Activated CD4-positive, alpha-beta T cell treated with anti-CD3 and anti-CD28 coated beads, Interleukin-2, Interleukin-4, amounts not matched to agents 100 ng/mL and 50 ng/mL, durations not matched to agents 16 hours and 8 hours (primary cell): Measurements from ENCODE around the gene SV2B.

Source experiments
- DNase-seq: peaks from one replicate; pipeline ENCODE4 v3.0.0-alpha.2; 2020; ENCODE audit warnings: low spot score

SV2B gene

GRCh38 chr15:91104111-91104510 lies 4.1 kb downstream of the SV2B start:
- DNase-seq: no peak

- DNase-seq: no peak
Observed at GRCh38 chr15:91108421-91108820, 8.4 kb downstream of the SV2B start.

- no peak for DNase-seq
Observed at GRCh38 chr15:91109885-91110284, 9.8 kb downstream of the SV2B start.

GRCh38 chr15:91110407-91110806 lies 10.3 kb downstream of the SV2B start:
- DNase-seq: no peak

GRCh38 chr15:91113030-91113429 lies 13.0 kb downstream of the SV2B start:
- DNase-seq: no peak

GRCh38 chr15:91114301-91114700 lies 14.2 kb downstream of the SV2B start:
- DNase-seq: no peak

- DNase-seq: no peak
Observed at GRCh38 chr15:91116113-91117067, 16.3 kb downstream of the SV2B start.

- DNase-seq: no peak
Observed at GRCh38 chr15:91117375-91117774, 17.3 kb downstream of the SV2B start.

- no peak for DNase-seq
Observed at GRCh38 chr15:91118817-91119590, 18.9 kb downstream of the SV2B start.

- DNase-seq: no peak
Observed at GRCh38 chr15:91122296-91122695, 22.2 kb downstream of the SV2B start.

GRCh38 chr15:91124132-91124531 lies 24.1 kb downstream of the SV2B start:
- DNase-seq: no peak

GRCh38 chr15:91125162-91125561 lies 25.1 kb downstream of the SV2B start:
- DNase-seq: no peak

- no peak for DNase-seq
Observed at GRCh38 chr15:91126080-91126479, 26.0 kb downstream of the SV2B start.

- DNase-seq: no peak
Observed at GRCh38 chr15:91127236-91127955, 27.3 kb downstream of the SV2B start.

GRCh38 chr15:91128016-91128415 lies 28.0 kb downstream of the SV2B start:
- no peak for DNase-seq

- no peak for DNase-seq
Observed at GRCh38 chr15:91129436-91129835, 29.4 kb downstream of the SV2B start.

- no peak for DNase-seq
Observed at GRCh38 chr15:91132079-91132478, 32.0 kb downstream of the SV2B start.

- DNase-seq: no peak
Observed at GRCh38 chr15:91133511-91133910, 33.5 kb downstream of the SV2B start.

- DNase-seq: no peak
Observed at GRCh38 chr15:91135201-91136130, 35.4 kb downstream of the SV2B start.

GRCh38 chr15:91136386-91136923 lies 36.4 kb downstream of the SV2B start:
- no peak for DNase-seq

- no peak for DNase-seq
Observed at GRCh38 chr15:91140601-91141000, 40.5 kb downstream of the SV2B start.
